HL-60 (cell line): ENCODE data around the gene PYGB.

Source experiments
- DNase-seq, 2 experiments: peaks; one replicate each; pipeline ENCODE4 v3.0.0-alpha.2; 2010 to 2020; ENCODE audit warnings: low read depth in 1 of 2, low spot score in 1 of 2
- H3K27ac ChIP-seq: fragments of 250-450 bp; sonication (Bioruptor Pico); replicated peaks from 2 replicates; pipeline ENCODE4 v1.5.1; 2020; ENCODE audit warnings: mild to moderate bottlenecking, moderate library complexity
- H3K27me3 ChIP-seq: fragments of 250-450 bp; sonication (Bioruptor Pico); 2 replicates; pipeline ENCODE4 v1.5.1; 2021; ENCODE audit warnings: mild to moderate bottlenecking, moderate library complexity; ENCODE audit not compliant: insufficient read depth, poor library complexity, severe bottlenecking
- H3K4me3 ChIP-seq: replicated peaks from 2 replicates; pipeline ENCODE4 v1.5.1; 2011; ENCODE audit warnings: mild to moderate bottlenecking, control low read depth, low read length; ENCODE audit not compliant: insufficient read depth
- GABPA ChIP-seq: IDR thresholded peaks from 2 replicates; pipeline ENCODE4 v1.6.1; 2012; ENCODE audit warnings: low read depth
- POLR2AphosphoS5 ChIP-seq: IDR thresholded peaks from 2 replicates; pipeline ENCODE4 v1.6.1; 2012; ENCODE audit warnings: low read depth
- SPI1 ChIP-seq: IDR thresholded peaks from 2 replicates; pipeline ENCODE4 v1.6.1; 2012; ENCODE audit warnings: low read depth, mild to moderate bottlenecking, borderline replicate concordance
- TF ChIP-seq, protein P1 (sequence below): IDR thresholded peaks from one replicate; pipeline ENCODE4 v1.5.1; 2011; ENCODE audit warnings: low read length, control low read depth, inconsistent platforms; ENCODE audit not compliant: insufficient read depth
- TF ChIP-seq, protein P2 (sequence below): IDR thresholded peaks from 2 replicates; pipeline ENCODE4 v1.6.1; 2012; ENCODE audit warnings: low read depth; ENCODE audit not compliant: insufficient replicate concordance

PYGB gene

DNA sequence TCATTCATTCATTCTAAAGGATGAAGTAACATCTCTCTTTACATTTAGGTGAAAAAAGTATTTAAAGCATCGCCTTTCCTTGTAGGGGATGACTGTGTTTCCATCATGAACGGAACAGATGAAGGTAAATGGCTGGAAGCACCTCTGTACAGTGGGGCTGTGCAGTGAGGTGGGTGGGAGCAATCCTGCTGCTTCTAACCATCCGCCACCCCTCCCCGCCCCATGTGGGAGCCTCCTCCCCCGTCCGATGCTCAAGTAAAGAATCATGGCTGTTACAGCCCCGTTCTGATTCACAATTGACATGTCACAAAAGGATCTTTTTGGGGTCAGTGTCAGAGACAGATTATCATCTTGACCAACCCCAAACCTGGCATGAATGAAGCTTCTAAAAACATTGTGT is 33.1 kb upstream of the PYGB start:
- TF ChIP-seq, protein P1, sequence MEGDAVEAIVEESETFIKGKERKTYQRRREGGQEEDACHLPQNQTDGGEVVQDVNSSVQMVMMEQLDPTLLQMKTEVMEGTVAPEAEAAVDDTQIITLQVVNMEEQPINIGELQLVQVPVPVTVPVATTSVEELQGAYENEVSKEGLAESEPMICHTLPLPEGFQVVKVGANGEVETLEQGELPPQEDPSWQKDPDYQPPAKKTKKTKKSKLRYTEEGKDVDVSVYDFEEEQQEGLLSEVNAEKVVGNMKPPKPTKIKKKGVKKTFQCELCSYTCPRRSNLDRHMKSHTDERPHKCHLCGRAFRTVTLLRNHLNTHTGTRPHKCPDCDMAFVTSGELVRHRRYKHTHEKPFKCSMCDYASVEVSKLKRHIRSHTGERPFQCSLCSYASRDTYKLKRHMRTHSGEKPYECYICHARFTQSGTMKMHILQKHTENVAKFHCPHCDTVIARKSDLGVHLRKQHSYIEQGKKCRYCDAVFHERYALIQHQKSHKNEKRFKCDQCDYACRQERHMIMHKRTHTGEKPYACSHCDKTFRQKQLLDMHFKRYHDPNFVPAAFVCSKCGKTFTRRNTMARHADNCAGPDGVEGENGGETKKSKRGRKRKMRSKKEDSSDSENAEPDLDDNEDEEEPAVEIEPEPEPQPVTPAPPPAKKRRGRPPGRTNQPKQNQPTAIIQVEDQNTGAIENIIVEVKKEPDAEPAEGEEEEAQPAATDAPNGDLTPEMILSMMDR, result no peak
- TF ChIP-seq GABPA, result no peak
- TF ChIP-seq POLR2AphosphoS5, result no peak
- TF ChIP-seq, protein P2, sequence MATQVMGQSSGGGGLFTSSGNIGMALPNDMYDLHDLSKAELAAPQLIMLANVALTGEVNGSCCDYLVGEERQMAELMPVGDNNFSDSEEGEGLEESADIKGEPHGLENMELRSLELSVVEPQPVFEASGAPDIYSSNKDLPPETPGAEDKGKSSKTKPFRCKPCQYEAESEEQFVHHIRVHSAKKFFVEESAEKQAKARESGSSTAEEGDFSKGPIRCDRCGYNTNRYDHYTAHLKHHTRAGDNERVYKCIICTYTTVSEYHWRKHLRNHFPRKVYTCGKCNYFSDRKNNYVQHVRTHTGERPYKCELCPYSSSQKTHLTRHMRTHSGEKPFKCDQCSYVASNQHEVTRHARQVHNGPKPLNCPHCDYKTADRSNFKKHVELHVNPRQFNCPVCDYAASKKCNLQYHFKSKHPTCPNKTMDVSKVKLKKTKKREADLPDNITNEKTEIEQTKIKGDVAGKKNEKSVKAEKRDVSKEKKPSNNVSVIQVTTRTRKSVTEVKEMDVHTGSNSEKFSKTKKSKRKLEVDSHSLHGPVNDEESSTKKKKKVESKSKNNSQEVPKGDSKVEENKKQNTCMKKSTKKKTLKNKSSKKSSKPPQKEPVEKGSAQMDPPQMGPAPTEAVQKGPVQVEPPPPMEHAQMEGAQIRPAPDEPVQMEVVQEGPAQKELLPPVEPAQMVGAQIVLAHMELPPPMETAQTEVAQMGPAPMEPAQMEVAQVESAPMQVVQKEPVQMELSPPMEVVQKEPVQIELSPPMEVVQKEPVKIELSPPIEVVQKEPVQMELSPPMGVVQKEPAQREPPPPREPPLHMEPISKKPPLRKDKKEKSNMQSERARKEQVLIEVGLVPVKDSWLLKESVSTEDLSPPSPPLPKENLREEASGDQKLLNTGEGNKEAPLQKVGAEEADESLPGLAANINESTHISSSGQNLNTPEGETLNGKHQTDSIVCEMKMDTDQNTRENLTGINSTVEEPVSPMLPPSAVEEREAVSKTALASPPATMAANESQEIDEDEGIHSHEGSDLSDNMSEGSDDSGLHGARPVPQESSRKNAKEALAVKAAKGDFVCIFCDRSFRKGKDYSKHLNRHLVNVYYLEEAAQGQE, result no peak
- no peak for TF ChIP-seq SPI1
- Histone ChIP-seq H3K4me3 (no peak overlapping the region), H3K27ac (no peak overlapping the region), H3K27me3 (no peaks in the 10 kb centered on the region)
- no peak for DNase-seq

DNA sequence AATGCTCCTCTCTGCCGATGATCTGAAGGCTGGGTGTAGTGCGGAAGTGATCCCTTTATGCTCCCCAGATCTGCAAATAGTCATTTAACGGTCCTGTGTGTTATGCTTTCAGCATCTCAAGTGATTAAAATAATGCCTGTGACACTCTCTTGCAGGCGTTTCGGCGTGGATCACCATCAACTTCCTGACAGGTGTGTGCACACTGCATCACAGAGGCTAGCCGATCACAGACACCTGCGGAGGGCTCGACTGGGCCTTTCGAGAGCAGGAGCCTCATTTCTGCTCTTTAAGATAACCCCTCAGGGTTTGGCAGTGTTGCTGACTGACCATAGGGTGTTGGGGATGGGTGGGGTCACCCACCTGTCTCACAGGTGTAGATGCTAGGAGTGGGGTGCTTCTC is 32.4 kb upstream of the PYGB start:
- Histone ChIP-seq H3K27ac (no peak overlapping the region), H3K4me3 (no peak overlapping the region), H3K27me3 (no peaks in the 10 kb centered on the region)
- TF ChIP-seq, protein P2, result no peak
- TF ChIP-seq POLR2AphosphoS5 (no peak), SPI1 (no peak), GABPA (no peak)
- TF ChIP-seq, protein P1, result no peak
- DNase-seq, result no peak

DNA sequence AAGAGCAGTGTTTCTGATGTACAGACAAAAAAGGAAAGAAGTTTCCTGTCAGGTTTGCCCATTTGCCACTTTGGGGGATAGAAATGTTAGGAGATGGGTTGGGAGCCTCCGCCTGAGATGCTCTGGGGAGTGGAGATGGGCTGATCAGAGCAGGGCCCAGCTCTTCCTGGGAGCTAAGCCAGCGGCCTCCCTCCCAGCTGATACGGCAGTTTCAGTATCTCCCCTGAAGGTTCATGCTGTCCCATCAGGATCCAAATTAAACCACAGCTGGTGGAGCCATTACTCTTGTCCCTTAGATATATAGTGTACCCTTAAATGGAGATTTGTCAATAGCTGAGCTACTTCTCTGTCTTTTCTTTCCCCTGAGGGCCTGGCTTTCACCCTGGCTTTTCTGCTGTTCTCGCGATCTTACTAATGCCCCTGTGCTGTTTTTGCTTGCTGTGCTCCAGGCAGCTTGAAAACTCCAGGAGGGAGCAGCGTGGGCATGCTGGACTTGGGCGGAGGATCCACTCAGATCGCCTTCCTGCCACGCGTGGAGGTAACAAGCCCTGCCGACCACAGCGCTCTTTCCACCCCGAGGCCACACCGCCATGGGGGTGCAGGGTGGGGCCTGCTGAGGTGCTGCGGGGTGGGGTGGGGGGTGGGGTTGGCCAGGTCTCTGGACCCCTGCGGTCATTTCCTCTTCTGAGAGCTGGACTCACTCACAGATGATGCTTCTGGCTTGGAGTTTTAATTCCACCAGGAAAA is 31.5 kb upstream of the PYGB start:
- TF ChIP-seq POLR2AphosphoS5 (no peak), SPI1 (no peak), GABPA (no peak)
- TF ChIP-seq, protein P2, result no peak
- TF ChIP-seq, protein P1, result no peak
- Histone ChIP-seq H3K27me3 (no peaks in the 10 kb centered on the region), H3K4me3 (no peak overlapping the region), H3K27ac (no peak overlapping the region)
- DNase-seq, result no peak
